GM20000 (cell line): ENCODE data around the gene ABHD2.

ENCODE experiments used
- DNase-seq: peaks from one replicate; pipeline ENCODE4 v3.0.0; 2012; ENCODE audit warnings: low spot score
- CTCF ChIP-seq: IDR thresholded peaks from 2 replicates; pipeline ENCODE4 v1.5.1; 2012; ENCODE audit warnings: mild to moderate bottlenecking, control low read depth; ENCODE audit errors: extremely low read depth, missing control alignments

ABHD2 gene

GRCh38 chr15:89068325-89068784 is 19.9 kb upstream of the ABHD2 start:
- peak; percentile 46 for DNase-seq

GRCh38 chr15:89070197-89071124 is 17.8 kb upstream of the ABHD2 start:
- TF ChIP-seq CTCF: no peak
- no peak for DNase-seq

More at GRCh38 chr15:89068325-89068784, 19.9 kb upstream of the ABHD2 start:
- no peak for TF ChIP-seq CTCF

- no peak for TF ChIP-seq CTCF
- no peak for DNase-seq
These were observed 16.8 kb upstream of the ABHD2 start for GRCh38 chr15:89071471-89071870.

GRCh38 chr15:89072277-89072869 is 15.9 kb upstream of the ABHD2 start:
- DNase-seq: no peak
- no peak for TF ChIP-seq CTCF

GRCh38 chr15:89074402-89075012 is 13.7 kb upstream of the ABHD2 start:
- no peak for DNase-seq
- TF ChIP-seq CTCF: no peak

- DNase-seq: no peak
- no peak for TF ChIP-seq CTCF
These were observed 13.1 kb upstream of the ABHD2 start for GRCh38 chr15:89075101-89075640.
